Head of caudate nucleus (tissue), 42 donors: ENCODE data around the gene PCDHGB5.
"Not testable (repeated sequence)": the region's sequence is repeated elsewhere in the genome, so short reads cannot be mapped to it uniquely, and the experiment has no call there.

ENCODE experiments used
- DNase-seq, 42 donors: peaks; one replicate each; pipeline versions ENCODE4 v3.0.0 to v3.0.0-alpha.2; 2020 to 2021; ENCODE audit warnings: mixed read lengths in 7 of 42
- intact Hi-C: fragments of 100-400 bp; cut with DNase I; formaldehyde crosslinking; loops from one replicate; pipeline ENCODE4 v1.15.0; 2022

PCDHGB5 gene

DNA sequence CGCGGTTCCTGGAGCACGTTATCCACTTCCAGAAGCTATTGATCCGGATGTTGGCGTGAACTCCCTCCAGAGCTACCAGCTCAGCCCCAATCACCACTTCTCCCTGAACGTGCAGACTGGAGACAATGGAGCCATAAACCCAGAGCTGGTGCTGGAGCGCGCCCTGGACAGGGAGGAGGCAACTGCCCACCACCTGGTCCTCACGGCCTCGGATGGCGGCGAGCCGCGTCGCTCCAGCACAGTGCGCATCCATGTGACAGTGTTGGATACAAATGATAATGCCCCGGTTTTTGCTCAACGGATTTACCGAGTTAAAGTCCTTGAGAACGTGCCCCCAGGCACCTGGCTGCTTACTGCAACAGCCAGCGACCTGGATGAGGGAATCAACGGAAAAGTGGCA, 5.6 kb downstream of the PCDHGB5 start:
- intact Hi-C loops = no loop called here
- DNase-seq = peak in 1 of 42 donors; percentile 18

DNA sequence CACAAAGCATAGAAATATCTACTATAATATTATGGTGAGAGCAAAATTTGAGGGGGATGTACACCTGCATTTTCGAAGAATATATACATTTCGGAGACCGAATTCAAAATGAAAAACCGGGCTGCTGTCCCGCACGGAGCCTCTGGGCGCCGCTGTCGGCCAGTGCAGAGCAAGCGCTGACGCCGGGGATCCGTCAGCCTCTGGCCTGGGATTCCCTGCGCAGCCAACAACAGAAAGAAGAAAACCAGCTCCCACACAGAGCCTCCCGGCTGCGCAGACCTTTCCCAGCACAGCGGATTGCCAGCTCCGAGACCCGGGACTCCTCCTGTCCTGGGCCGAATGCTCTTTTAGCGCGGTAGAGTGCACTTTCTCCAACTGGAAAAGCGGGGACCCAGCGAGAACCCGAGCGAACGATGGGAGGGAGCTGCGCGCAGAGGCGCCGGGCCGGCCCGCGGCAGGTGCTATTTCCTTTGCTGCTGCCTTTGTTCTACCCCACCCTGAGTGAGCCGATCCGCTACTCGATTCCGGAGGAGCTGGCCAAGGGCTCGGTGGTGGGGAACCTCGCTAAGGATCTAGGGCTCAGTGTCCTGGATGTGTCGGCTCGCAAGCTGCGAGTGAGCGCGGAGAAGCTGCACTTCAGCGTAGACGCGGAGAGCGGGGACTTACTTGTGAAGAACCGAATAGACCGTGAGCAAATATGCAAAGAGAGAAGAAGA, 10.2 kb downstream of the PCDHGB5 start, which contains the start of gene PCDHGB6:
TSS of gene PCDHGB6 (plus strand) at position 232 of the 716 bp plus-strand sequence. CDS start at position 414, 182 bp downstream.
- intact Hi-C loops = not testable (repeated sequence)
- peak in 3 of 42 donors; percentile 36 to 55 (median 45) for DNase-seq

DNA sequence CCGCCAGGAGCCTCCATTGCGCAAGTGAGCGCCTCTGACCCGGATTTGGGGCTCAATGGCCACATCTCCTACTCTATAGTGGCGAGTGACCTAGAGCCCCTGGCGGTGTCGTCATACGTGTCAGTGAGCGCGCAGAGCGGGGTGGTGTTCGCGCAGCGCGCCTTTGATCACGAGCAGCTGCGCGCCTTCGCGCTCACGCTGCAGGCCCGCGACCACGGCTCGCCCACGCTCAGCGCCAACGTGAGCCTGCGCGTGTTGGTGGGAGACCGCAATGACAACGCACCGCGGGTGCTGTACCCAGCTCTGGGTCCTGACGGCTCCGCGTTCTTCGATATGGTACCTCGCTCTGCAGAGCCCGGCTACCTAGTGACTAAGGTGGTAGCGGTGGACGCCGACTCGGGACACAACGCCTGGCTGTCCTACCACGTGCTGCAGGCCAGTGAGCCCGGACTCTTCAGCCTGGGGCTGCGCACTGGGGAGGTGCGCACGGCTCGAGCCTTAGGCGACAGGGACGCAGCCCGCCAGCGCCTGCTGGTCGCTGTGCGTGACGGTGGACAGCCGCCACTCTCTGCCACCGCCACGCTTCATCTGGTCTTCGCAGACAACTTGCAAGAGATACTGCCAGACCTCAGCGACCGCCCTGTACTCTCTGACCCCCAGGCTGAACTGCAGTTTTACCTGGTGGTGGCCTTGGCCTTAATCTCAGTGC, 12.0 kb downstream of the PCDHGB5 start:
- intact Hi-C loops = loop anchor here (10.0 kb wide), 1 partner anchor 145 kb away; no protein-coding TSS in a partner anchor
- peak in 1 of 42 donors; percentile 31 for DNase-seq

DNA sequence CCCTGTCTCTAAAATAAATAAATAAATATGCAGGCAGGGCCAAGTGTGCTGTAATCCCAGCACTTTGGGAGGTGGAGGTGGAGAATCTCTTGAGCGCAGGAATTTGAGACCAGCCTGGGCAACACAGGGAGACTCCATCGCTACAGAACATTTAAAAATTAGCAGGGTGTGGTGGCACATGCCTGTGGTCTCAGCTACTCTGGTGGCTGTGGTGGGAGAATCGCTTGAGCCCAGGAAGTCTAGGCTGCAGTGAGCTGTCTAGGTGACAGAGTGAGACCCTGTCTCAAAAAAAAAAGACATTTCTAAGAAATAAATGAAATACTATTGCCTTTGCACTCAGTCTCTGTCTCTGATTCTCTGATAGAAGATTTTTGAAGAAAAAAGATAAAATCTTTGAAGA, 13.8 kb downstream of the PCDHGB5 start:
- intact Hi-C loops = loop anchor here (10.0 kb wide), 1 partner anchor 143 kb away; no protein-coding TSS in a partner anchor
- DNase-seq = no peak

DNA sequence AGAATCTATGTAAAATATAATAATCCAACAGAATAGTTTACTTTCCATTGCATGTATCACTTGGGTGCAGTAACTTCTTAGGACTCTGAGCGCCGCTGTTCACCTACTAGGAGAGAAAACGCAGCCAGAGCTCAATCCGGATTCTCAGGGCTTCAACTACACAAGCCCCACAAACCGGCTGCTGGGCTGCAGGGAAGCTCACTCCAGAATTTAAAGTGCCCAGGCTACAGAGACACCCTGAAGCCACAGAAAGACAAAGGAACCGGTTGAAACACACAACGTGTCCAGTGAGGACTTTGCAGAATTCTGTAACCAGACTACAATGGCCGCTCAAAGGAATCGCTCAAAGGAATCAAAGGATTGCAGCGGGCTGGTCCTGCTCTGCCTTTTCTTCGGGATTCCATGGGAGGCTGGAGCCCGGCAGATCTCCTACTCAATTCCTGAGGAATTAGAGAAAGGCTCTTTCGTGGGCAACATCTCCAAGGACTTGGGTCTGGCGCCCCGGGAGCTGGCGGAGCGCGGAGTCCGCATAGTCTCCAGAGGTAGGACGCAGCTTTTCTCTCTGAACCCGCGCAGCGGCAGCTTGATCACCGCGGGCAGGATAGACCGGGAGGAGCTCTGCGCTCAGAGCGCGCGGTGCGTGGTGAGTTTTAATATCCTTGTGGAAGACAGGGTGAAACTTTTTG, 15.2 kb downstream of the PCDHGB5 start, which contains the start of gene PCDHGA10:
TSS of gene PCDHGA10 (plus strand) at position 134 of the 686 bp plus-strand sequence. CDS start at position 323, 189 bp downstream.
- intact Hi-C loops = loop anchor here (10.0 kb wide), 1 partner anchor 142 kb away; no protein-coding TSS in a partner anchor

DNA sequence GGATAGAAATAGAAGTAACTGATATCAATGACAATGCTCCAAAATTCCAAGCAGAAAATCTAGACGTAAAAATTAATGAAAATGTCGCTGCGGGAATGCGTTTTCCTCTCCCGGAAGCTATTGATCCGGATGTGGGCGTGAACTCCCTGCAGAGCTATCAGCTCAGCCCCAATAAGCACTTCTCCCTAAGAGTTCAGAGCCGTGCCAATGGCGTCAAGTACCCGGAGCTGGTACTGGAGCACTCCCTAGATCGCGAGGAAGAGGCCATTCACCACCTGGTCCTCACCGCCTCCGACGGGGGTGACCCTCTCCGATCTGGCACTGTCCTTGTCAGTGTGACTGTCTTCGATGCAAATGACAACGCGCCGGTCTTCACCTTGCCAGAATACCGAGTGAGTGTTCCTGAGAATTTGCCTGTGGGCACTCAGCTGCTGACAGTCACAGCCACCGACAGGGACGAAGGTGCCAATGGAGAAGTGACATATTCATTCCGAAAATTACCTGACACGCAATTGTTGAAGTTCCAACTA, 15.9 kb downstream of the PCDHGB5 start:
- peak in 1 of 42 donors; percentile 19 for DNase-seq
- intact Hi-C loops = loop anchor here (10.0 kb wide), 1 partner anchor 141 kb away; no protein-coding TSS in a partner anchor

More for the DNA sequence above, 15.2 kb downstream of the PCDHGB5 start, which contains the start of gene PCDHGA10:
- DNase-seq = peak in 10 of 42 donors; percentile 15 to 68 (median 36)

DNA sequence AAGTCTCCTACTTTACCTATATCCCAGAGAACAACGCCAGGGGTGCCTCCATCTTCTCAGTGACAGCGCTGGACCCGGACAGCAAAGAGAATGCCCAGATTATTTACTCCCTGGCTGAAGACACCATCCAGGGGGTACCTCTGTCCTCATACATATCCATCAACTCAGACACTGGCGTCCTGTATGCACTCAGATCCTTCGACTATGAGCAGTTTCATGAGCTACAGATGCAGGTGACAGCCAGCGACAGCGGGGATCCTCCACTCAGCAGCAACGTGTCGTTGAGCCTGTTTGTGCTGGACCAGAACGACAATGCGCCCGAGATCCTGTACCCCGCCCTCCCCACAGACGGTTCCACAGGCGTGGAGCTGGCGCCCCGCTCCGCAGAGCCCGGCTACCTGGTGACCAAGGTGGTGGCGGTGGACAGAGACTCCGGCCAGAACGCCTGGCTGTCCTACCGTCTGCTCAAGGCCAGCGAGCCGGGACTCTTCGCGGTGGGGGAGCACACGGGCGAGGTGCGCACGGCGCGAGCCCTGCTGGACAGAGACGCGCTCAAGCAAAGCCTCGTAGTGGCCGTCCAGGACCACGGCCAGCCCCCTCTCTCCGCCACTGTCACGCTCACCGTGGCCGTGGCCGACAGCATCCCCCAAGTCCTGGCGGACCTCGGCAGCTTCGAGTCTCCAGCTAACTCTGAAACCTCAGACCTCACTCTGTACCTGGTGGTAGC, 17.0 kb downstream of the PCDHGB5 start:
- intact Hi-C loops = loop anchor here (10.0 kb wide), 1 partner anchor 140 kb away; no protein-coding TSS in a partner anchor
- DNase-seq = not testable (repeated sequence)

DNA sequence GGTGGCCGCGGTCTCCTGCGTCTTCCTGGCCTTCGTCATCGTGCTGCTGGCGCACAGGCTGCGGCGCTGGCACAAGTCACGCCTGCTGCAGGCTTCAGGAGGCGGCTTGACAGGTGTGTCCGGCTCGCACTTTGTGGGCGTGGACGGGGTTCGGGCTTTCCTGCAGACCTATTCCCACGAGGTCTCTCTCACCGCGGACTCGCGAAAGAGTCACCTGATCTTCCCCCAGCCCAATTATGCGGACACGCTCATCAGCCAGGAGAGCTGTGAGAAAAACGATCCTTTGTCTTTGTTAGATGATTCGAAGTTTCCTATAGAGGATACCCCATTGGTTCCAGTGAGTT, 17.5 kb downstream of the PCDHGB5 start:
- DNase-seq = peak in 1 of 42 donors; percentile 27
- intact Hi-C loops = loop anchor here (10.0 kb wide), 1 partner anchor 140 kb away; no protein-coding TSS in a partner anchor

DNA sequence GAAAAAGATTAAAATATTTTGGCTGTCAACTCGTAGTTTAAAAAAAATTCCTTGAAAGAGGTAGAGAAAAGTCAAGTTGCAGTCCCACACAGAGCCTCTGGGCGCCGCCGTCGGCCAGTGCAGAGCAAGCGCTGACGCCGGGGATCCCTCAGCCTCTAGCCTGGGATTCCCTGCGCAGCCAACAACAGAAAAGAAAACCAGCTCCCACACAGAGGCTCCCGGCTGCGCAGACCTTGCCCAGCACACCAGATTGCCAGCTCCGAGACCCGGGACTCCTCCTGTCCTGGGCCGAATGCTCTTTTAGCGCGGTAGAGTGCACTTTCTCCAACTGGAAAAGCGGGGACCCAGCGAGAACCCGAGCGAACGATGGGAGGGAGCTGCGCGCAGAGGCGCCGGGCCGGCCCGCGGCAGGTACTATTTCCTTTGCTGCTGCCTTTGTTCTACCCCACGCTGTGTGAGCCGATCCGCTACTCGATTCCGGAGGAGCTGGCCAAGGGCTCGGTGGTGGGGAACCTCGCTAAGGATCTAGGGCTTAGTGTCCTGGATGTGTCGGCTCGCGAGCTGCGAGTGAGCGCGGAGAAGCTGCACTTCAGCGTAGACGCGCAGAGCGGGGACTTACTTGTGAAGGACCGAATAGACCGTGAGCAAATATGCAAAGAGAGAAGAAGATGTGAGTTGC, 19.9 kb downstream of the PCDHGB5 start, which contains the start of gene PCDHGB7:
TSS of gene PCDHGB7 (plus strand) at position 184 of the 679 bp plus-strand sequence. CDS start at position 367, 183 bp downstream.
- intact Hi-C loops = loop anchor here (10.0 kb wide), 1 partner anchor 137 kb away; no protein-coding TSS in a partner anchor
- DNase-seq = peak in 40 of 42 donors; percentile 22 to 75 (median 50)

DNA sequence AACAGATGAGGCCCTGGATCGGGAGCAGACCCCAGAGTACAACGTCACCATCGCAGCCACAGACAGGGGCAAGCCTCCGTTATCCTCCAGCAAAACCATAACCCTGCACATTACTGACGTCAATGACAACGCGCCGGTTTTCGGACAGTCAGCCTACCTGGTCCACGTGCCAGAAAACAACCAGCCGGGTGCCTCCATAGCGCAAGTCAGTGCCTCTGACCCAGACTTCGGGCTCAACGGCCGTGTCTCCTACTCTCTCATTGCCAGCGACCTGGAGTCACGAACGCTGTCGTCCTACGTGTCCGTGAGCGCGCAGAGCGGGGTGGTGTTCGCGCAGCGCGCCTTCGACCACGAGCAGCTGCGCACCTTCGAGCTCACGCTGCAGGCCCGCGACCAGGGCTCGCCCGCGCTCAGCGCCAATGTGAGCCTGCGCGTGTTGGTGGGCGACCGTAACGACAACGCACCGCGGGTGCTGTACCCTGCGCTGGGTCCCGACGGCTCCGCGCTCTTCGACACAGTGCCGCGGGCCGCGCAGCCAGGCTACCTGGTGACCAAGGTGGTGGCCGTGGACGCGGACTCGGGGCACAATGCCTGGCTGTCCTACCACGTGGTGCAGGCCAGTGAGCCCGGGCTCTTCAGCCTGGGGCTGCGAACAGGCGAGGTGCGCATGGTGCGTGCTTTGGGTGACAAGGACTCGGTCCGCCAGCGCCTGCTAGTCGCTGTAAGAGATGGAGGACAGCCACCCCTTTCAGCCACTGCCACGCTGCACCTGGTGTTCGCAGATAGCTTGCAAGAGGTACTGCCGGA, 21.5 kb downstream of the PCDHGB5 start:
- peak in 1 of 42 donors; percentile 21 for DNase-seq
- intact Hi-C loops = loop anchor here (10.0 kb wide), 1 partner anchor 136 kb away; no protein-coding TSS in a partner anchor

DNA sequence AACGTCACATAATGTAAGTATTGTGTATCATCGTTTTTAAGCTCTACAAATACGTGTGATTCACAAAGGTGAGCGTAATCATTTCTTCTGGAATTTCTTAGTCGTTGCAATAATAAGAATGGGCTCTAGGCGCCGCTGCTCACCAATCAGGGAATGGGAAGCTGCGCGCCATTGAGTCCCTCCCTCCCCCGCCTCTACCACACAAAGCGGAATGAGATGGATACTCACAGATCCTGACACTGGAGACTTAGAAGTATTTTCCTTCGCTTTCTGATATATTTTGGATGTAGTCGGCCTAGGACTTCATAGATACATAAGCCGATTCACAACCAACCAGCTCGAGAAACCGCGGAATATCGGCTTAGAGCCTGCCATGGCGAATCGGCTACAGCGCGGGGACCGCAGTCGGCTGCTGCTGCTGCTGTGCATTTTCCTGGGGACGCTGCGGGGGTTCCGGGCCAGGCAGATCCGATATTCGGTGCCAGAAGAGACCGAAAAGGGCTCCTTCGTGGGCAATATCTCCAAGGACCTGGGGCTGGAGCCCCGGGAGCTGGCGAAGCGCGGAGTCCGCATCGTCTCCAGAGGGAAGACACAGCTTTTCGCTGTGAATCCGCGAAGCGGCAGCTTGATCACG, 23.2 kb downstream of the PCDHGB5 start, which contains the start of gene PCDHGA11:
TSS of gene PCDHGA11 (plus strand) at position 197 of the 634 bp plus-strand sequence. CDS start at position 374, 177 bp downstream.
- peak in 4 of 42 donors; percentile 30 to 55 (median 45) for DNase-seq
- intact Hi-C loops = loop anchor here (10.0 kb wide), 1 partner anchor 104 kb away; no protein-coding TSS in a partner anchor

DNA sequence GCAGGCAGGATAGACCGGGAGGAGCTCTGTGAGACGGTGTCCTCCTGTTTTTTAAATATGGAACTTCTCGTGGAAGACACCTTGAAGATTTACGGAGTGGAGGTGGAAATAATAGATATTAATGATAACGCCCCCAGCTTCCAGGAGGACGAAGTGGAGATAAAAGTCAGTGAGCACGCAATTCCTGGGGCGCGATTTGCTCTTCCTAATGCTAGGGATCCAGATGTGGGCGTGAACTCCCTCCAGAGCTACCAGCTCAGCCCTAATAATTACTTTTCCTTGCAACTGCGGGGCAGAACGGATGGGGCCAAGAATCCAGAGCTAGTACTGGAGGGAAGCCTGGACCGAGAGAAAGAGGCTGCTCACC, 23.7 kb downstream of the PCDHGB5 start:
- intact Hi-C loops = loop anchor here (10.0 kb wide), 1 partner anchor 103 kb away; no protein-coding TSS in a partner anchor
- peak in 1 of 42 donors; percentile 13 for DNase-seq

DNA sequence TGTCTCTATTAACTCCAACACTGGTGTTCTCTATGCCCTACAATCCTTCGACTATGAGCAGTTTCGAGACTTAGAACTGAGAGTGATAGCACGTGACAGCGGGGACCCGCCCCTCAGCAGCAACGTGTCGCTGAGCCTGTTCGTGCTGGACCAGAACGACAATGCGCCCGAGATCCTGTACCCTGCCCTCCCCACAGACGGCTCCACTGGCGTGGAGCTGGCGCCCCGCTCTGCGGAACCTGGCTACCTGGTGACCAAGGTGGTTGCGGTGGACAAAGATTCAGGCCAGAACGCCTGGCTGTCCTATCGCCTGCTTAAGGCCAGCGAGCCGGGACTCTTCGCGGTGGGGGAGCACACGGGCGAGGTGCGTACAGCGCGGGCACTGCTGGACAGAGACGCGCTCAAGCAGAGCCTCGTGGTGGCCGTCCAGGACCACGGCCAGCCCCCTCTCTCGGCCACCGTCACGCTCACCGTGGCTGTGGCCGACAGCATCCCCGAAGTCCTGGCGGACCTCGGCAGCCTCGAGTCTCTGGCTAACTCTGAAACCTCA, 25.1 kb downstream of the PCDHGB5 start:
- intact Hi-C loops = loop anchor here (10.0 kb wide), 1 partner anchor 102 kb away; no protein-coding TSS in a partner anchor
- DNase-seq = peak in 1 of 42 donors; percentile 15

DNA sequence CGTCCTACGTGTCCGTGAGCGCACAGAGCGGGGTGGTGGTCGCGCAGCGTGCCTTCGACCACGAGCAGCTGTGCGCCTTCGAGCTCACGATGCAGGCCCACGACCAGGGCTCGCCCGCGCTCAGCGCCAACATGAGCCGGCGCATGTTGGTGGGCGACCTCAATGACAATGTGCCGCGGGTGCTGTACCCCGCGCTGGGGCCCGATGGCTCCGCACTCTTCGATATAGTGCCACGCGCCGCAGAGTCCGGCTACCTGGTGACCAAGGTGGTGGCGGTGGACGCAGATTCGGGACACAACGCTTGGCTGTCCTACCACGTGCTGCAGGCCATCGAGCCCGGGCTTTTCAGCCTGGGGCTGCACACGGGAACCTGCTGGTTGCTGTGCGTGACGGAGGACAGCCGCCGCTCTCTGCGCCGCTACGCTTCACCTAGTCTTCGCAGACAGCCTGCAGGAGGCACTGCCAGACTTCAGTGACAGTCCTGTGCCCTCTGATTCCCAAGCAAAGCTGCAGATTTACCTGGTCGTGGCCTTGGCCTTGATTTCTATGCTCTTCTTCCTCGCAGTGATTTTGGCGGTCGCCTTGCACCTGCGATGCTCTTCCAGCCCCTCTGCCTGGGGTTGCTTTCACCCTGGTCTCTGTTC, 30.2 kb downstream of the PCDHGB5 start:
- intact Hi-C loops = loop anchor here (10.0 kb wide), 1 partner anchor 97 kb away; no protein-coding TSS in a partner anchor
- DNase-seq = no peak
